Measurements from ENCODE around the gene KIF3A.

Gene KIF3A

DNA sequence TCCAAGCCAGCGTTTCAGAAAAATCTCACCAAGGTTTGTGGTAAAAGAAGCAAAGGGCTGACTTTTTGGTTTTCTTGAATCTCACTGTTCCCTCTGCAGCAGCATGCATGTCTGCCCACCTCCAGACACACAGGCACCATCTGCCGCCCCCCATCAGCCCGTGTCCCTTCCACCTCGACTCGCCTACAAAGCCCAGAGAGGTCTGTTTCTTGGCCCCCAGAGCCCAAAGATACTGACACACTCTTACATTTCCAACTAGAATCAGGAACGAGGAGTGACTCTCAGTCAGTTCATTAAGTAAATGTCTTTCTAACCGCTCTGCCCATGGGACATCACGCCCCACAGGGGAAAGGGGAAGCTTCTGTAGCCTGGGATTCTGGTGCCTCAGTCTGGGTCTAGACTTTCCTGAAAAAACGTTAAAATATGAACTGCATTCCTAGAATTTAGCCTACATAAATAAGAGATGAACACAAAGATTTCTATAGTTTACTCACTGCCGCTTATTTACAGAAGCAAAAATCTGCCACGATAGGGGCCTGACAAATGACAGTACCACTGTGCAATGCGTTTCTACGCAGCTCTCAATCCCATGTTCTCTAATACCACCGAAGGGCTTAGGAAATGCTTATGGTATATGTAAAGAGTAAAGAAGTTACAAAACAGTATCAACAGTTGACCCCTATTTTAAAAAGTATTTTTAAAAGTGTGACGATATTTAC is 59.5 kb downstream of the KIF3A start:
- no peak for DNase-seq (ENCODE audit: low read depth in 2 of 2)

- DNase-seq (ENCODE audit: low read depth in 2 of 2): no peak
Observed at GRCh38 chr5:132677191-132677590, 60.2 kb downstream of the KIF3A start.

DNA sequence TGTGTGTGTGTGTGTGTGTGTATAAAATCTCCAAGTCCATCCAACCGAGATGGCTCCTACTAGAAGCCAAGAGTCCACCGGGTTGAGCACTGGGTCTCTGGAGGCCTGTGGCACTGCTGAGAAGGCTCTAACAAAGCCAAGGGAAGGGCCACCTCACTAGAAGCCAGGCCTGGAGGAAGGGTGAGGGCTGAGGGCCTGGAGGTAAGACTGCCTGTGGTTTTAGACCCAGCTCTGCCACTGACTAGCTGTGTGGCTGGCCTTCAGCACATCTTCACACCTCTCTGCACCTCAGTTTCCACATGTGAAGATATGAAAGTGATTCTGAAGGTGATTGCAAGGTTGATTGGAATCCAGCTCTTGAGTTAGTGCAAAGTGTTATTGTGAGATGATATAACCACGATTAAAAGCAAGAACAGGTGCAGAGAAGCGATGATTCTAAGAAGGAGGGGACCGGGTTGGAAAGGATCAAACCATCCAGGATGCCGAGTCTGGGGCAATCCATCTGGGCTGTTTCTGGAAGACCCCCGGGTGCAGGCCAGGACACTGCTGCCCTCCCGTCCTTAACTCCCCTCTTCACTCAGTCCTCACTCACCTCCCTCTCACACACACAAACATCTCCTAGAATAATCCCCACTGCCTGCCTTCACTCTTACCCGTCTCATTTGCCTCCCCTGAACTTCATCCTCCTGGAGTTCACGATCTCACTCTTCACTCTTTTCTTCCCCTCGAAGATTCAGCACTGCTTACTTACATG is 61.2 kb downstream of the KIF3A start:
- DNase-seq (ENCODE audit: low read depth in 2 of 2): no peak

GRCh38 chr5:132674671-132675506 is 62.5 kb downstream of the KIF3A start:
- DNase-seq (ENCODE audit: low read depth in 2 of 2): no peak

- DNase-seq (ENCODE audit: low read depth in 2 of 2): no peak
Observed at GRCh38 chr5:132673939-132674630, 63.3 kb downstream of the KIF3A start, which contains the start of gene IL4. Gene IL4, plus strand, starts transcription at chr5:132673989. Its CDS starts 62 bp downstream, at chr5:132674051.

DNA sequence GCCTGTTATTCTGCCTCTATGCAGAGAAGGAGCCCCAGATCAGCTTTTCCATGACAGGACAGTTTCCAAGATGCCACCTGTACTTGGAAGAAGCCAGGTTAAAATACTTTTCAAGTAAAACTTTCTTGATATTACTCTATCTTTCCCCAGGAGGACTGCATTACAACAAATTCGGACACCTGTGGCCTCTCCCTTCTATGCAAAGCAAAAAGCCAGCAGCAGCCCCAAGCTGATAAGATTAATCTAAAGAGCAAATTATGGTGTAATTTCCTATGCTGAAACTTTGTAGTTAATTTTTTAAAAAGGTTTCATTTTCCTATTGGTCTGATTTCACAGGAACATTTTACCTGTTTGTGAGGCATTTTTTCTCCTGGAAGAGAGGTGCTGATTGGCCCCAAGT is 63.9 kb downstream of the KIF3A start:
- no peak for DNase-seq (ENCODE audit: low read depth in 2 of 2)

- DNase-seq (ENCODE audit: low read depth in 2 of 2): no peak
Observed at GRCh38 chr5:132671000-132671399, 66.3 kb downstream of the KIF3A start.

DNA sequence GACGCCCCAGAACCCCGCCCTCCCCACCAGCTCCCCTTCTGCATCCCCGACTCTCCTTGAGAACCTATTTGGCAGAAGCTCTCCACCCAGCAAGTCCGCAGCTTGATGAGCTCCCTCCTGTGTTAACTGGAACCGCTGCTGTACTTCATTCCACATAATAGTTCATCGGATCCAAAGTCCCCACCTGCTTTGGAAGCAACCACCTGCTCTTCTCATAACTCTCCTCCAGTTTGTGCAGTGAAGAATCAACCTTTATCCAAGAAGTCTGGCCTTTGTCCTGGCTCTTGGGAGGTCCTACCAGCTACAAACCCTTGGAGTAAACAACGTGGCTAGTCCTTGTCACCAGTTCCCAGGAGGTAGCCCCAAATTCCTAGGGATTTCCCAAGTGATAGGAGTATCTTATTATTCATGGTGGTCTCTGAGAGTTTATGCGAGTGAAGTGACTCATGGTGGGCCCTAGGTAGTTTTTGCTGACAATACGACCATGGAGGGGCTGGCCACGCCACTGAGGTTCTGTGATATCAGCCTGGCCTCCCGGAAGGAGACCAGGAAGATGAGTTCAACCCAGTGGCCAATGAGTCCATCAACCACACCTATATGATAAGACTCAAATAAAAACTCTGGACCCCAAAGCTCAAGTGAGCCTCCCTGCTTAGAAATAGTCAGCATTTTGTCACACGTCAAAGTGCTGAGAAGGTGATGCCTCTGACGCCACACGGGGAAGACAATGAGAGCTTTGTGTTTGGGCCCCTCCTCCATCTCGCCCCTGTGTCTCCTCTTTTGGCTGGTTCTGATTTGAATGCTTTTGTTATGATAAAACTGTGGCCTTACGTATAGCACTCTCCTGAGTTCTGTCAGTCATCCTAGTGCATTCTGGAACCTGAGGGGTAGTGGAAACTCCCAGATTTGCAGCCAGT is 67.1 kb downstream of the KIF3A start:
- no peak for DNase-seq (ENCODE audit: low read depth in 2 of 2)

- no peak for DNase-seq (ENCODE audit: low read depth in 2 of 2)
Observed at GRCh38 chr5:132669455-132669820, 67.9 kb downstream of the KIF3A start.

DNA sequence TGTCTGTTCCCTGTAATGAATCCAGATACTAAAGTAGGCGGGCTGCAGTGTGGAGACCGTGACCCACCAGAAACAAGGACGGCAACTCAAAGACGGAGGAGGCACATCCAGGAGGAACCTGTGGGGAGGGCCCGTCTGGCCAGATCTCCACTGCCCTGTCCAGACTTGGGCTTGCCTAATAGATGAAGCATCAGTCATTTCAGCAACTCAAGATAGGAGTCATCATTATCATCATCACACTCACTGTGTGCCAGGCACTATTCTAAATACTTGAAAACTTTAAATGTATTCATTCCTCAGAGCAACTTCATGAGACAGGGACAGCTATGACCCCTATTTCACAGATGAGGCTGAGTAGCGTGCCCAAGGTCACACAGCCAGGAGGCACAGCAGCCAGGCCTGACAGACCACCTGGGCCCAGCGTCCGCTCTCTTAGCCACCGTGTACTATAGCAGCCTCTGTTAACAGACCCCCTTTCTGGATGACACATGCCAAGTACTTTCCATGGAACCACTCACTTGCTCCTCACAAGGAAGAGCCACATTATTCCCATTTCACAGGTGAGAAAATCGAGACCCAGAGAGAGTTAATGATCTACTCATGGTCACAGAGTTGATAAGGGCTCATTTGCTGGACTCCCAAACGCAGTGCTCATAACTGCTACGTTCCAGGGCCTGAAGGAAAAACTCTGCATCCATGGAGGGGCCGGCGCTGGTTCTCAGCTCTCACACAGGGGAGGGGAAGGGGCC is 68.5 kb downstream of the KIF3A start:
- DNase-seq (ENCODE audit: low read depth in 2 of 2): no peak

DNA sequence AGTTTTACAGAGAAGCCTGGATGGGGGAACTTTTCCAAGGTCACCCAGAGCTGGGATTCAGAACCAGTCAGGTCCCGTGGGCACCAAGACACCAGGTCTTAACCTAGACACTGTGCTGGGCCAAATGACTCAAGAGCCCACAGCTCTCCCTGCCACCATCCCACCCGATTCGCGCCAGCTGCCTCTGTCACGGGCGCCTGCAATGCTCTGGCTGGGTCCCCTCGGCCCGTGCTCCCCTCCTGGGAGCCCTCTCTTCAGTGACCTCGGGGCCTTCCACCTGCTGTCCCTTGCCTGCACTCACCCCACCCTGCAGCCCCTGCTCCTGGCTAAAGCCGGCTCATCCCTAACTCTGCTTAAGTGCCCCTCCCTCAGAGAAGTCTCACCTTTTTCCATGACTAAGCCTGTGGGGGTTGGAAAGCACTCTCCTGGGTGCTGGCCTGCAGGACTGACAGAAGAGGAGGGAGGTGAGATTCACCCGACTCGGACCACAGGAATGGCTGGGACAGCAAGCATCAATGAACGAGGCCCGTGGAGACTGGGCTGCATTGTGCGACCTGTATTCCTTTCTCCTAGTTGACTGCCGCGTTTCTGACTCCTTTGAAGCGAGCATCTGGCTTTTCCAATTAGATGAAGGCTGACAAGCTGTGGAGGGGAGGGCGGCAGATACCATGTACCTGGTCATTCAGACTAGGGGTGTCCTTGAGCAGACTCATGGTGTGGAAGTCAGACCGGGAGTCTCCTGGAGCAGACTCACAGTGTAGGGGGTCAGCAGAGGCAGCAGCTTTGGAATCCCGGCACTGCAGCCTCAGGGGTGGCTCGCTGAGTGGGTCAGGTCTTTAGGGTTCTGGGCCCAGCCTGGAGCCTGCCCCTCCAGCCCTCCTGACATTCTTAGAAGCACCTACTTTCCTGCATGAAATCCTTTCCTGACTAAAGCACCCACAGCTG is 69.3 kb downstream of the KIF3A start:
- DNase-seq (ENCODE audit: low read depth in 2 of 2): no peak

DNA sequence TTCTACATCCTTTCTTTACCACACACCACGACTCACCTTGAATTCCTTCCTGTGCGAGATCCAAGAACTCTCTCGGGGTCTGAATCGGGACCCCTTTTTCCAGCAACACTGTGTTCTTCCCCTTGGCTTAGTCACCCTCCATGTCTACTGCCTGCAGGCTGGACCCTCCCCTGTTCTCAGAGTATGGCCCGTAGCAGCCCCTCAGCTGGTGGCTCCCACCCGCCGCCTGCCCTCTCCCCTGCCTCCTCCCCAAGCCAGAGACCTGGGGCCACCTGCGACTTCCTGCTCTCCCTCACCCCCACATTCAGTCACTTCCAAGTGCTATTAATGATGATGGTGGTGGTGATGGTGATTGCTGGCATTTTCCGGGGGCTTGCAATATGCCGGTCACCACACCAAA is 70.0 kb downstream of the KIF3A start:
- DNase-seq (ENCODE audit: low read depth in 2 of 2): no peak

DNA sequence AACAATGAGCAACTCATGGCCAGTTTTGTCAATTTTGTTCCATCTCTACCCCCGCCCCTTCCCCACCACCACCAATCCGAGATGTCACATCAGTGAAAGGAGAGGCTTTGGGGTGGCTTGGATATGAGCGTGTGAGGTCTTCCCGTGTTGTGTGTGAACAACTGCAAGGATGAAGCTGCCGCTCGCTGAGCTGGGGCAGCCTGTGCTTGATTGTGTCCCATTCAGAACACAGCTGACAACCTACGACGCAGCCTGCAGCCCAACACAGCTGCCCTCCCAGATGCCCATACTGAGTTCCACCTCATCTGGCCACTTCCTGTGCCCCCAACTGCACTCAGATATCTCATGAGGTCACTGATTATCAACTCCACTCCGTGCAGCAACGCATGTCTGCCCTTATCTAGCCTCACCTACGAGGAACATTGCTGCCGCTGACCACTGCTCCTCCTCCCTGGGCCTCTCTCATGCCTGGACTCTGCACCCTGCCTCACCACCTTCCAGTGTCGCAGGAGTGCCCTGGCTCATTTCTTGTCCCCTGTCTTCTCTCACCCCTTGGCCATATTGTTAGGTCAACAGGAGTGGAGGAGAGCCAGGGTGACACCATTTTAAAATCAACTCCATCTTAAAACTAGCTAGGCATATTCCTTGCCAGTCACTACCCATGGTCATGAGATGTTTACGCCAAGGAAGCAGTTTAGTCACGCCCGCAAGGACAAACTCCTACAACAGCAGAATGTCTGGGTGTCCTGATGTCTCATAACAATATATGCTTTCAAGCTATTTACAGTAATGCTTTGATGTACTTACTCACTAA is 70.8 kb downstream of the KIF3A start:
- DNase-seq (ENCODE audit: low read depth in 2 of 2): no peak

GRCh38 chr5:132665574-132666080 is 71.7 kb downstream of the KIF3A start:
- no peak for DNase-seq (ENCODE audit: low read depth in 2 of 2)

DNA sequence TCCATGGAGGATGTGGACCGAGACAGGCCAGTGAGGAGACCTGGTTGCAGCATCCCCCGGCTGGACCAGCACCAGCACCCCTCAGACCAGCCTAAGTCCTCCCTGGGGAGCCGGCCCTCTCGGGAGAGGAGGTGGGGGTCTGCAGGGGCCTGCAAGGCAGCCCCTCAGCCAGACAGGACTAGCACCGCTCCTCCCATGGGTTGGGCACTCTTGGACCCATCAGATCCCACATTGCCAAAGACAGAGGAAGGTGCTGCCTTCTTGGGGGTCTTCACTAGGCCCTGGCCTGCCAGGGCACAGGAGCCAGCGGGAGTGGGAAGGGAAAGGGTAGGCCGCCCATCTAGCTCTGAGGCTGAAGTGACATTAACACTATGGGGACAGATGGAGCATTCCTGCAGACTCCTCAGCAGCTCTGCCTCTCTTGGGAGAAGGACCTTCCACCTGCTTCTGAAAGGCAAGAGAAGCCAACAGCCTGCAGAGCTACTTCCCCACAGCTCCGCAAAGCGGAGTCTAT is 72.6 kb downstream of the KIF3A start:
- DNase-seq (ENCODE audit: low read depth in 2 of 2): no peak

GRCh38 chr5:132663771-132664695 is 73.3 kb downstream of the KIF3A start:
- no peak for DNase-seq (ENCODE audit: low read depth in 2 of 2)
